H9 (cell line): ENCODE results near the gene C1QTNF9B. TPM values are rescaled to one million over a fixed set of nuclear protein-coding genes. Genes with fewer than 3 reads are reported as not detected.

Experiments
- DNase-seq: peaks from one replicate; pipeline ENCODE4 v3.0.0-alpha.2; 2017
- H2AFZ ChIP-seq: one replicate; pipeline ENCODE4 v1.6.1; 2013; ENCODE audit warnings: mild to moderate bottlenecking, low read length, control low read depth, moderate library complexity
- H2AK5ac ChIP-seq: 2 replicates; pipeline ENCODE4 v1.6.1; 2013; ENCODE audit warnings: low read length, control low read depth, mixed read lengths; ENCODE audit not compliant: insufficient read length
- H2BK120ac ChIP-seq: one replicate; pipeline ENCODE4 v1.6.1; 2013; ENCODE audit warnings: low read depth, mild to moderate bottlenecking, low read length, control low read depth, inconsistent platforms; ENCODE audit not compliant: poor library complexity, severe bottlenecking
- H2BK12ac ChIP-seq: 2 replicates; pipeline ENCODE4 v1.6.1; 2013; ENCODE audit warnings: low read length, control low read depth, mixed read lengths, low read depth; ENCODE audit not compliant: insufficient read length
- H2BK15ac ChIP-seq: 2 replicates; pipeline ENCODE4 v1.6.1; 2013; ENCODE audit warnings: low read depth, low read length, control low read depth
- H2BK20ac ChIP-seq: one replicate; pipeline ENCODE4 v1.6.1; 2013; ENCODE audit warnings: low read depth, mild to moderate bottlenecking, low read length, control low read depth, inconsistent platforms; ENCODE audit not compliant: poor library complexity, severe bottlenecking
- H2BK5ac ChIP-seq: 2 replicates; pipeline ENCODE4 v1.6.1; 2013; ENCODE audit warnings: low read length, control low read depth, mixed read lengths; ENCODE audit not compliant: insufficient read length
- H3K14ac ChIP-seq: 2 replicates; pipeline ENCODE4 v1.6.1; 2013; ENCODE audit warnings: low read length, control low read depth; ENCODE audit not compliant: insufficient read depth
- H3K18ac ChIP-seq: 2 replicates; pipeline ENCODE4 v1.6.1; 2013; ENCODE audit warnings: low read depth, mild to moderate bottlenecking, mixed read lengths, low read length, control low read depth; ENCODE audit not compliant: insufficient read length
- H3K23ac ChIP-seq: 2 replicates; pipeline ENCODE4 v1.6.1; 2013; ENCODE audit warnings: low read length, control low read depth, mixed read lengths, low read depth; ENCODE audit not compliant: insufficient read length
- H3K23me2 ChIP-seq: 2 replicates; pipeline ENCODE4 v1.6.1; 2013; ENCODE audit warnings: low read depth, mild to moderate bottlenecking, mixed read lengths, low read length, control low read depth; ENCODE audit not compliant: insufficient read length, poor library complexity, severe bottlenecking
- H3K27ac ChIP-seq: 2 replicates; pipeline ENCODE4 v1.5.1; 2013; ENCODE audit warnings: low read length, control low read depth, mixed read lengths, low read depth; ENCODE audit not compliant: insufficient read length
- H3K27me3 ChIP-seq: 2 replicates; pipeline ENCODE4 v1.6.1; 2013; ENCODE audit warnings: low read length, control low read depth, inconsistent platforms; ENCODE audit not compliant: insufficient read depth
- H3K4ac ChIP-seq: 2 replicates; pipeline ENCODE4 v1.6.1; 2013; ENCODE audit warnings: low read depth, mild to moderate bottlenecking, control low read depth, inconsistent platforms, low read length, moderate library complexity
- H3K4me1 ChIP-seq: 2 replicates; pipeline ENCODE4 v1.6.1; 2013; ENCODE audit warnings: low read length, control low read depth, inconsistent platforms; ENCODE audit not compliant: insufficient read depth
- H3K4me2 ChIP-seq: 2 replicates; pipeline ENCODE4 v1.6.1; 2013; ENCODE audit warnings: low read length, control low read depth, mixed read lengths; ENCODE audit not compliant: insufficient read length, insufficient read depth
- H3K56ac ChIP-seq: 2 replicates; pipeline ENCODE4 v1.6.1; 2013; ENCODE audit warnings: low read depth, mild to moderate bottlenecking, mixed read lengths, low read length, control low read depth; ENCODE audit not compliant: insufficient read length
- H3K79me1 ChIP-seq: 2 replicates; pipeline ENCODE4 v1.6.1; 2013; ENCODE audit warnings: low read depth, mild to moderate bottlenecking, moderate library complexity, low read length, control low read depth, inconsistent platforms; ENCODE audit not compliant: insufficient read depth, poor library complexity, severe bottlenecking
- H3K79me2 ChIP-seq: 2 replicates; pipeline ENCODE4 v1.6.1; 2013; ENCODE audit warnings: low read length, control low read depth, inconsistent platforms; ENCODE audit not compliant: insufficient read depth
- H3K9ac ChIP-seq: 2 replicates; pipeline ENCODE4 v1.6.1; 2013; ENCODE audit warnings: low read length, control low read depth, mixed read lengths; ENCODE audit not compliant: insufficient read length; ENCODE audit errors: extremely low read depth
- H3K9me3 ChIP-seq: one replicate; pipeline ENCODE4 v1.6.1; 2013; ENCODE audit warnings: low read depth, low read length, inconsistent platforms; ENCODE audit not compliant: control insufficient read depth
- H3T11ph ChIP-seq: one replicate; pipeline ENCODE4 v1.6.1; 2013; ENCODE audit warnings: mild to moderate bottlenecking, low read length, control low read depth, inconsistent platforms
- H4K20me1 ChIP-seq: one replicate; pipeline ENCODE4 v1.6.1; 2013; ENCODE audit not compliant: control insufficient read depth, insufficient read length, insufficient read depth
- H4K5ac ChIP-seq: 2 replicates; pipeline ENCODE4 v1.6.1; 2013; ENCODE audit warnings: low read depth, mild to moderate bottlenecking, mixed read lengths, low read length, control low read depth; ENCODE audit not compliant: insufficient read length
- H4K8ac ChIP-seq: replicated peaks from 2 replicates; pipeline ENCODE4 v1.6.1; 2013; ENCODE audit warnings: low read length, control low read depth, mixed read lengths, low read depth; ENCODE audit not compliant: insufficient read length
- H4K91ac ChIP-seq: 2 replicates; pipeline ENCODE4 v1.6.1; 2013; ENCODE audit warnings: low read depth, mild to moderate bottlenecking, moderate library complexity, mixed read lengths, low read length, control low read depth; ENCODE audit not compliant: insufficient read length
- H3K27ac Mint-ChIP-seq, 3 experiments: 2 replicates in 2 of 3; 3 replicates in 1 of 3; pipeline ENCODE4 v1.8.0; 2020 to 2021; ENCODE audit warnings: mixed read lengths in 3 of 3, mild to moderate bottlenecking in 1 of 3, moderate library complexity in 1 of 3
- H3K27me3 Mint-ChIP-seq: 2 replicates; pipeline ENCODE4 v1.8.0; 2021; ENCODE audit warnings: low read depth, mild to moderate bottlenecking, moderate library complexity, mixed read lengths
- H3K36me3 Mint-ChIP-seq, 3 experiments: 2 replicates in 2 of 3; 3 replicates in 1 of 3; pipeline ENCODE4 v1.8.0; 2020 to 2021; ENCODE audit warnings: low read depth in 3 of 3, mixed read lengths in 3 of 3; ENCODE audit not compliant: insufficient read depth in 1 of 3
- H3K4me1 Mint-ChIP-seq, 2 experiments: 2 replicates each; pipeline ENCODE4 v1.8.0; 2020; ENCODE audit warnings: mixed read lengths in 2 of 2
- H3K4me3 Mint-ChIP-seq, 2 experiments: 2 replicates in 1 of 2; 3 replicates in 1 of 2; pipeline ENCODE4 v1.8.0; 2020 to 2021; ENCODE audit warnings: mild to moderate bottlenecking in 2 of 2, mixed read lengths in 2 of 2, moderate library complexity in 1 of 2
- H3K9me3 Mint-ChIP-seq, 2 experiments: 2 replicates in 1 of 2; 3 replicates in 1 of 2; pipeline ENCODE4 v1.8.0; 2020; ENCODE audit warnings: mild to moderate bottlenecking in 2 of 2, mixed read lengths in 2 of 2, moderate library complexity in 1 of 2
- CTCF ChIP-seq: fragments of 200-600 bp; sonication (generic); conservative IDR thresholded peaks from 3 replicates; pipeline ENCODE4 v1.8.0; 2021; ENCODE audit warnings: antibody characterized with exemption, mild to moderate bottlenecking
- WGBS: extraction: QIAGEN DNeasy Blood & Tissue Kit; methylation state at CpG from one replicate; pipeline ENCODE4 v1.1.7; 2013; ENCODE audit warnings: missing lambda C conversion rate, low lambda C conversion rate, mixed read lengths; ENCODE audit not compliant: insufficient read length; ENCODE audit errors: extremely low coverage; 5-methylcytosine and 5-hydroxymethylcytosine counted together
- total RNA-seq: library from RNA; stranded (reverse); gene quantifications from 2 replicates; pipeline ENCODE4 v1.2.1, GENCODE V29; 2021

C1QTNF9B gene
- total RNA-seq, 1 experiment from 2014 or later: not detected

GRCh38 chr13:23923031-23923430, 25.7 kb upstream of the C1QTNF9B start:
- no peak overlapping the region for H3K56ac ChIP-seq
- no peak overlapping the region for H2BK120ac ChIP-seq
- no peaks in the 10 kb centered on the region for H3K79me2 ChIP-seq
- H3K4me1 ChIP-seq: peaks cover 3% of the 10 kb centered on the region; the same call in 1 of the 2 replicates
- no peak overlapping the region for H3K23ac ChIP-seq
- no peak overlapping the region for H3K4me2 ChIP-seq
- H2BK12ac ChIP-seq: no peak overlapping the region
- DNase-seq: no peak
- H4K20me1 ChIP-seq: no peaks in the 10 kb centered on the region
- no peak overlapping the region for H3K14ac ChIP-seq
- no peak overlapping the region for H2BK20ac ChIP-seq
- Mint-ChIP-seq H3K4me3 (no peak overlapping the region), H3K36me3 (peaks cover 0 to 1% (median 0%) of the 10 kb centered on the region in 3 experiments; a peak in 2 of 7 replicates), H3K27me3 (no peaks in the 10 kb centered on the region), H3K9me3 (peaks cover 0 to 2% of the 10 kb centered on the region in 2 experiments; a peak in 2 of 5 replicates), H3K4me1 (peaks cover 16% of the 10 kb centered on the region in 2 experiments), H3K27ac (0 out of 7 replicates have a peak overlapping the region, but pooled peaks of 1 of the 3 experiments have one; percentile 29)
- no peak overlapping the region for H4K91ac ChIP-seq
- no peaks in the 10 kb centered on the region for H3K27me3 ChIP-seq
- H3K9ac ChIP-seq: no peak overlapping the region
- no peak overlapping the region for H3K4ac ChIP-seq
- no peaks in the 10 kb centered on the region for H3K79me1 ChIP-seq
- H3K18ac ChIP-seq: no peak overlapping the region
- no peak overlapping the region for H4K5ac ChIP-seq
- H3K9me3 ChIP-seq: no peaks in the 10 kb centered on the region
- H3T11ph ChIP-seq: no peak overlapping the region
- H2BK5ac ChIP-seq: no peak overlapping the region
- no peak overlapping the region for H2AK5ac ChIP-seq
- no CpG with 5 or more reads among the region's 1 CpG for WGBS
- no peak overlapping the region for H2BK15ac ChIP-seq
- H3K23me2 ChIP-seq: no peaks in the 10 kb centered on the region
- H2AFZ ChIP-seq: no peak overlapping the region
- no peak for TF ChIP-seq CTCF
- no peak overlapping the region for H4K8ac ChIP-seq
- H3K27ac ChIP-seq: no peak overlapping the region
